ENCODE results near the gene ANKRD50. TPM values are rescaled to one million over a fixed set of nuclear protein-coding genes. Genes with fewer than 3 reads are reported as not detected.

ANKRD50 gene
- total RNA-seq, 2 donors from 2014 or later: 21.1 to 23.1 TPM

DNA sequence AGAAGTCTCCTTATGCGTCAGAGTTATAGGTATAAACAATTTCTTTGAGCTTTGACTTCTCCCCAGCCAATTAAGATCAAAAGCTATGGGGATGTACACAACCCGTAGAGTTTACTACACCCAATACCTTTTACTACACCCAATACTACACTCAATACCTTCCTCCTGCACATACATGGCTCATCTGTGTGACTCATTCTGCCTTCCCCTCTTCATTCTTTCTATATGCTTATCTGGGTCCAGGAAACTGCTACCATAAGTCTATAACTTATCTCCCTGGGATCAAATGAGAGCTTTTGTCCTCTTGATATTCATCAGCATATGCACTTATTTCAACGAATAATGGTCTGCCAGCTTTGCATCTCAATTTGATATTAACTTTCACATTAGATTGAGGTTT is 28.2 kb downstream of the ANKRD50 start:
- H3K9ac ChIP-seq (ENCODE audit: extremely low read depth, low read length, poor library complexity, severe bottlenecking): no peak overlapping the region
- H3K4me3 ChIP-seq (ENCODE audit: low read length): no peak overlapping the region
- Mint-ChIP-seq H3K27me3 (ENCODE audit: insufficient read depth) (no peaks in the 10 kb centered on the region), H3K9me3 (peaks cover 5% of the 10 kb centered on the region), H3K4me1 (peaks cover 14% of the 10 kb centered on the region), H3K4me3 (no peak overlapping the region), H3K36me3 (ENCODE audit: low read depth) (peaks cover 27% of the 10 kb centered on the region), H3K27ac (no peak overlapping the region)
- 91 to 92% methylated on average over 2 to 3 of the region's 3 CpGs for WGBS, 2 experiments (ENCODE audit: insufficient coverage in 1 of 2, insufficient read length in 1 of 2)
- H3K36me3 ChIP-seq (ENCODE audit: control insufficient read depth, insufficient read depth, low read length): peaks cover 52% of the 10 kb centered on the region
- H3K4me1 ChIP-seq (ENCODE audit: control insufficient read depth, insufficient read depth, low read length): peaks cover 9% of the 10 kb centered on the region
- no peak for DNase-seq
- no peaks in the 10 kb centered on the region for H3K27me3 ChIP-seq (ENCODE audit: control insufficient read depth, insufficient read depth, low read length, poor library complexity, severe bottlenecking)
- no peak overlapping the region for H3K27ac ChIP-seq (ENCODE audit: low read depth, low read length)
- peaks cover 20% of the 10 kb centered on the region for H3K9me3 ChIP-seq (ENCODE audit: control insufficient read depth, low read length)
- TF ChIP-seq, protein P1, sequence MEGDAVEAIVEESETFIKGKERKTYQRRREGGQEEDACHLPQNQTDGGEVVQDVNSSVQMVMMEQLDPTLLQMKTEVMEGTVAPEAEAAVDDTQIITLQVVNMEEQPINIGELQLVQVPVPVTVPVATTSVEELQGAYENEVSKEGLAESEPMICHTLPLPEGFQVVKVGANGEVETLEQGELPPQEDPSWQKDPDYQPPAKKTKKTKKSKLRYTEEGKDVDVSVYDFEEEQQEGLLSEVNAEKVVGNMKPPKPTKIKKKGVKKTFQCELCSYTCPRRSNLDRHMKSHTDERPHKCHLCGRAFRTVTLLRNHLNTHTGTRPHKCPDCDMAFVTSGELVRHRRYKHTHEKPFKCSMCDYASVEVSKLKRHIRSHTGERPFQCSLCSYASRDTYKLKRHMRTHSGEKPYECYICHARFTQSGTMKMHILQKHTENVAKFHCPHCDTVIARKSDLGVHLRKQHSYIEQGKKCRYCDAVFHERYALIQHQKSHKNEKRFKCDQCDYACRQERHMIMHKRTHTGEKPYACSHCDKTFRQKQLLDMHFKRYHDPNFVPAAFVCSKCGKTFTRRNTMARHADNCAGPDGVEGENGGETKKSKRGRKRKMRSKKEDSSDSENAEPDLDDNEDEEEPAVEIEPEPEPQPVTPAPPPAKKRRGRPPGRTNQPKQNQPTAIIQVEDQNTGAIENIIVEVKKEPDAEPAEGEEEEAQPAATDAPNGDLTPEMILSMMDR (conservative IDR thresholded peaks at IDR 0.05): no peak

DNA sequence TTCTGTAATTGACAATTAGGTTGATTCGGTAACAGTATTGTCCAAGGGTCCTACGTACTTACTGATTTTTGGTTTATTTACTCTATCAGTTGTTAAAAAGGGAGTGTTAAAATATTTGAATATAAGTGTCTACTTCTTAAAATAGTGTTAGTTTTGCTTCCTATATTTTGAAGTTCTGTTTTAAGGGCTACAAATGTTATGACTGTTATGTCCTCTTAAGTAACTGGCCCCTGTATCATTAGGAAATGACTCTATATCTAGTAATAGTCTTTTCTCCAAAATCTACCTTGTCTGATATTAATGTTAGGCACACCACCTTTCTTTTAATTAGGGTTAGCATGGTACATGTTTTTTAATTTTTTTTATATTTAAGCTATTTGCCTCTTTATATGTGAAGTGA is 30.1 kb downstream of the ANKRD50 start:
- no peaks in the 10 kb centered on the region for H3K27me3 Mint-ChIP-seq (ENCODE audit: insufficient read depth)
- WGBS, 2 experiments (ENCODE audit: insufficient coverage in 1 of 2, insufficient read length in 1 of 2): 92 to 96% methylated on average over 2 of the region's 2 CpGs

DNA sequence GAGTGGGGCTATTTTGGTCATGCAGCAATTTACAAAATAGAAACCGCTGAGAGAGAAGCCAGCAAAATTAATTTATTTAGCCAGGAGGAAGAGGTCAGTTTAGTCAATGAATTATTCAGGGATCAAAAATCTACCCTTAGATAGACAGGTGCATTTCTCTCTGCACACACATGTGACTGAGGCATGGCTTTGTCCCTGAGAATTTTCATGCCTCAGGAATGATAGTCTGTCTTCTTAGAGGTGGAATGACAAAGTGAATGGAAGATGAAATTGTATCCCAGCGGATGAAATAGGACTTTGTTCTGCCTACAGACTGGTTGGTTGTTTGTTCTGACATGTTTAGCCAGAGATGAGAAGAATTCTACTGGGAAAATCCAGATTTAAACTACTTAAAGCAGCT is 46.0 kb downstream of the ANKRD50 start:
- peaks cover 56% of the 10 kb centered on the region for H3K36me3 ChIP-seq (ENCODE audit: control insufficient read depth, insufficient read depth, low read length)
- TF ChIP-seq, protein P1 (conservative IDR thresholded peaks at IDR 0.05): no peak
- Mint-ChIP-seq H3K27me3 (ENCODE audit: insufficient read depth) (no peaks in the 10 kb centered on the region), H3K27ac (no peak overlapping the region), H3K36me3 (ENCODE audit: low read depth) (peaks cover 30% of the 10 kb centered on the region), H3K9me3 (no peaks in the 10 kb centered on the region), H3K4me1 (peaks cover 4% of the 10 kb centered on the region), H3K4me3 (no peak overlapping the region)
- no peak overlapping the region for H3K27ac ChIP-seq (ENCODE audit: low read depth, low read length)
- WGBS, 2 experiments (ENCODE audit: insufficient coverage in 1 of 2, insufficient read length in 1 of 2): 93% methylated on average over 2 of the region's 2 CpGs; no CpG with 5 or more reads in 1 of the 2 experiments
- H3K9ac ChIP-seq (ENCODE audit: extremely low read depth, low read length, poor library complexity, severe bottlenecking): no peak overlapping the region
- no peak for DNase-seq
- H3K4me1 ChIP-seq (ENCODE audit: control insufficient read depth, insufficient read depth, low read length): no peaks in the 10 kb centered on the region
- H3K4me3 ChIP-seq (ENCODE audit: low read length): no peak overlapping the region
- H3K27me3 ChIP-seq (ENCODE audit: control insufficient read depth, insufficient read depth, low read length, poor library complexity, severe bottlenecking): no peaks in the 10 kb centered on the region
- no peaks in the 10 kb centered on the region for H3K9me3 ChIP-seq (ENCODE audit: control insufficient read depth, low read length)

More for the DNA sequence above, 30.1 kb downstream of the ANKRD50 start:
- no peak overlapping the region for H3K27ac Mint-ChIP-seq
- peaks cover 53% of the 10 kb centered on the region for H3K36me3 ChIP-seq (ENCODE audit: control insufficient read depth, insufficient read depth, low read length)
- no peaks in the 10 kb centered on the region for H3K27me3 ChIP-seq (ENCODE audit: control insufficient read depth, insufficient read depth, low read length, poor library complexity, severe bottlenecking)
- H3K4me3 Mint-ChIP-seq: no peak overlapping the region
- H3K4me3 ChIP-seq (ENCODE audit: low read length): no peak overlapping the region
- peaks cover 9% of the 10 kb centered on the region for H3K4me1 ChIP-seq (ENCODE audit: control insufficient read depth, insufficient read depth, low read length)
- H3K4me1 Mint-ChIP-seq: peaks cover 20% of the 10 kb centered on the region
- no peak overlapping the region for H3K27ac ChIP-seq (ENCODE audit: low read depth, low read length)
- TF ChIP-seq, protein P1 (conservative IDR thresholded peaks at IDR 0.05): no peak
- H3K9me3 ChIP-seq (ENCODE audit: control insufficient read depth, low read length): peaks cover 12% of the 10 kb centered on the region
- H3K9me3 Mint-ChIP-seq: no peaks in the 10 kb centered on the region
- no peak for DNase-seq
- peaks cover 22% of the 10 kb centered on the region for H3K36me3 Mint-ChIP-seq (ENCODE audit: low read depth)
- no peak overlapping the region for H3K9ac ChIP-seq (ENCODE audit: extremely low read depth, low read length, poor library complexity, severe bottlenecking)

Data from endodermal cell (in vitro differentiated cells).